A673 (cell line): ENCODE results near the gene CGB1.
A peak's percentile ranks its signal among the peaks of the same experiment; 100 is the strongest.
"Not testable (repeated sequence)": the region's sequence is repeated elsewhere in the genome, so short reads cannot be mapped to it uniquely, and the experiment has no call there.

Source experiments
- CTCF ChIP-seq: fragments of 300-800, 200-600 bp; sonication (generic); conservative IDR thresholded peaks from 2 replicates; pipeline ENCODE4 v1.5.1; 2017; ENCODE audit warnings: low read depth, mild to moderate bottlenecking, antibody characterized with exemption, low read length, moderate library complexity, mixed read lengths
- EZH2 ChIP-seq: fragments of 200-600 bp; sonication (generic); IDR thresholded peaks from 2 replicates; pipeline ENCODE4 v1.6.1; 2017; ENCODE audit warnings: borderline replicate concordance, low read depth, mild to moderate bottlenecking, mixed read lengths, antibody characterized with exemption, low read length; ENCODE audit not compliant: poor library complexity, severe bottlenecking

- peak; percentile 71 for TF ChIP-seq CTCF
- not testable (repeated sequence) for TF ChIP-seq EZH2
Observed at GRCh38 chr19:49036815-49037214, at the start of gene CGB1.
